Measurements from ENCODE around the gene ADCY4.
A peak's percentile ranks its signal among the peaks of the same experiment; 100 is the strongest.

Gene ADCY4

GRCh38 chr14:24281636-24282035, 53.2 kb downstream of the ADCY4 start:
- TF ChIP-seq CTCF (IDR thresholded peaks at IDR 0.05; ENCODE audit: low read length, missing control alignments), result no peak
- no peak for DNase-seq (ENCODE audit: low read depth)
- H3K4me3 ChIP-seq (replicated peaks; ENCODE audit: low read depth, low read length), result no peak overlapping the region

GRCh38 chr14:24280797-24281460, 53.9 kb downstream of the ADCY4 start:
- TF ChIP-seq CTCF (IDR thresholded peaks at IDR 0.05; ENCODE audit: low read length, missing control alignments), result no peak
- H3K4me3 ChIP-seq (replicated peaks; ENCODE audit: low read depth, low read length), result no peak overlapping the region
- peak; percentile 24 for DNase-seq (ENCODE audit: low read depth)

GRCh38 chr14:24279301-24280186, 55.3 kb downstream of the ADCY4 start:
- no peak for TF ChIP-seq CTCF (IDR thresholded peaks at IDR 0.05; ENCODE audit: low read length, missing control alignments)
- no peak overlapping the region for H3K4me3 ChIP-seq (replicated peaks; ENCODE audit: low read depth, low read length)
- no peak for DNase-seq (ENCODE audit: low read depth)

- H3K4me3 ChIP-seq (replicated peaks; ENCODE audit: low read depth, low read length), result no peak overlapping the region
- TF ChIP-seq CTCF (IDR thresholded peaks at IDR 0.05; ENCODE audit: low read length, missing control alignments), result no peak
- DNase-seq (ENCODE audit: low read depth), result no peak
These were observed 56.4 kb downstream of the ADCY4 start for GRCh38 chr14:24278424-24278823.

GRCh38 chr14:24277606-24278321, 57.1 kb downstream of the ADCY4 start:
- no peak overlapping the region for H3K4me3 ChIP-seq (replicated peaks; ENCODE audit: low read depth, low read length)
- DNase-seq (ENCODE audit: low read depth), result no peak
- no peak for TF ChIP-seq CTCF (IDR thresholded peaks at IDR 0.05; ENCODE audit: low read length, missing control alignments)

GRCh38 chr14:24277071-24277470, 57.8 kb downstream of the ADCY4 start:
- no peak overlapping the region for H3K4me3 ChIP-seq (replicated peaks; ENCODE audit: low read depth, low read length)
- TF ChIP-seq CTCF (IDR thresholded peaks at IDR 0.05; ENCODE audit: low read length, missing control alignments), result no peak
- DNase-seq (ENCODE audit: low read depth), result no peak
